ENCODE data around the gene AJAP1.
"Not testable (repeated sequence)": the region's sequence is repeated elsewhere in the genome, so short reads cannot be mapped to it uniquely, and the experiment has no call there.

AJAP1 gene

DNA sequence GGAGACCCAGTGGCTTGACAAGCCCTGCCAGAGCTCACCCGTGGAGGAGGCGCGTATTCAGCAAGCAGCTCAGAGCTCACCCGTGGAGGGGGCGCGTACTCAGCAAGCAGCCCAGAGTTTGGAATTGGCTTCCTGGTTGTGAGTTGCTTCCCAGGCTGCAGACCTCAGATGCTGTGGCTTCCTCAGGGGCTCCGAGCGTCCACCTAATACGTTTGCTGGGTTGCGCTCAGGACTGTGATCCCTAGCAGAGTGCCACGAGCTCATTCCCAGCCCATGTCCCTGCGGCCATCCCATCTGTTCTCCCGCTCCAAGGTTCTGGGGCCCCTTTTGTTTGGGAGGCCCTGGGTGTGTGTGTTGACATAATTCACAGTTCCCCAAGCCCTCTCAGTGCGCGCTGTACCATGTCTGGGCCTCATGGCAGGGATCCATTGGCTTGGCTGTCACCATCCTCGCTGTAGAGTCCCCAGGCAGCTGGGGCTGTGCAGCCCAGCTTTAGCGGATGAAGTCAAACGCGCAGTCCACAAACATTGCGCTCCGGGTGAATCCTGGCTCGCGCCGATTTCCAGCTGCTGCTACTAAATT, 3.6 kb downstream of the AJAP1 start:
- no peak for DNase-seq (ENCODE audit: low spot score)

DNA sequence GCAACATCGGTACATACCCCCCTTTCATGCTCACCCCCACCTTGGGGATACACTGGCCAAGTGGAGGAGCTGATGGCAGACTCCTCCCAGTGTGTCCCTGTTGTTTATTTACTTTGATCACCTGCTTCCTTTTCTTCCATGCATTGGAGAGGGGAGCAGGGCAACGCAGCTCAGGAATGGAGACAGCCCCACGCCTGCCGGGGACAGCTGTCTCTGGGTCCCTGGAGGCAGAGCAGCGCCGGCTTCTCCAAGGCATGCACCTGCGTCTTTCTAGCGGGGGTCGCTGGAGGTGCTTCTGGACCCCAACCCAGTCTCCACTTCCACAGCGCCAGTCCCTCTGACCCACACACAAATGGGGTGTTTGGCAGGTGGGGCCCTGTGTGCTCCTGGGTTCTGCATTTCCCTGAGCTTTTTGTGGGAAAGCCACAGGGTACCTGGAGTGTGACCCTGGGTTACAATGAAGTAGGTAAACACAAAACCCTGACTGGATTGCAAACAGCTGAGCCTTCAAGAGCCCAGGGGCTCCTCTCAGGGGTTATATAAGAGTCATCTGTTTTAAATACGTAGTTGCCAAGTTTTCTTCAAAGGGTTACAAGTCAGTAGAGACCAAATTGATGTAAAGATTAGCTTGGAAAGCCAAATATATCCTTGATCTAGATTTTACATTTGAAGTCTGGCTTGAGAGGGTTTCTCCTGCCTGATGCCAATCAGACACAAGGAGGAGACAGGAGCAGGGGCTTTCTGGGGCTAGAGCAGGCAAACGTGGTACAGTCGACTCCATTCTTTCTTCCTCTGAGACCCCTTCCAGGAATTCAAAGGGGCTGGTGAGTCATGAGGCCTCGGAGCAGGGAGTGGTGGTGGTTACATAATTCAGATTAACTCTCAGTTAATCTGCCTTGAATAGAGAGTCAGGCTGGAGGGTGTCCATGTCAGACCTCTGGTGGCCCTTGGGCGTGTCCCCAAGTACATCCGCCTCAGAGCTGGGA, 4.5 kb downstream of the AJAP1 start:
- DNase-seq (ENCODE audit: low spot score): no peak

DNA sequence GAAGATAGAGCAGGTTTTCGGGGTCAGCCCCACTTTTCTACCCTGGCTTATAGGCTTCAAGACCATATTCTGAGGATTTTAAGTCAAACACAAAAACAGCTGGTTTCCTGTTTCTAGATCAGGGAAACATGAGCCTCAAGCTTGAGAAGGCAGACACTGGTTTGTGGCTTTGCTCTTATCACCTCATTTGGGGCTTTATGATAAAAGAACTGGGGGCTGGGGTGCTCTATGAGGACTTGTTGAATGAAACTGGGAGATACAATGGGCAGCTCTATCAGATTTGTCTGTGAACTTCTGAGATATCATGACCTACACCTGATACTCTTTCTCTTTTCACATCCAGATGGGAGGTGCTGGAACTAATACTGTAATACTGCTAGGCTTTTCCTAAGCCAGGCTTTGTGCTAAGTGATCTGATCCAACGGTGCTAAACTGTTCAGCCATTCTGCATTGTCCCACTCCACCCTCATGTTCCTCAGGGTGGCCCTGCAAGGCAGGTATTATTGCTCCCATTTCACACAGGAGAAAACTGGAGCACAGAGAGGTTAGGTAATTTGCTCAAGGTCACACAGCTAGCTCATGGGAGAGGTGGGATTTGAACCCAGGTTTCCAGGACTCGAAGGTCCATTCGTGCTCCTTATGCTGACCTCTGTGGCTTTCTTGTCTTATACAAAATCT, 6.6 kb downstream of the AJAP1 start:
- no peak for DNase-seq (ENCODE audit: low spot score)

DNA sequence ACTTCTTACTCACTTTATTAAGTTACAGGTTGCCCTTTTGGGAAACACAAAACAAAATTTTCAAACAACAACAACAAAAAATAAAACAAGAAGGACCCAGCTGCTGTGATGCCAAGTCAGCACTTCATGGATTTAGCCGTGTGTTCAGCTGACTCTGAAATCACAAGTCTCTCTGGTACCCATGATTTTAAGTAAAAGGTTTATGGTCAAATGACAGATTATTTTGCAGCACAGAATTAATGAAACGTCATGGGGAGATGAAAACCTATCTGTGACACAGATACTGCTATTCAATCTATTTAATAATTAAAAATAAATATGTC, 7.1 kb downstream of the AJAP1 start:
- DNase-seq (ENCODE audit: low spot score): no peak

DNA sequence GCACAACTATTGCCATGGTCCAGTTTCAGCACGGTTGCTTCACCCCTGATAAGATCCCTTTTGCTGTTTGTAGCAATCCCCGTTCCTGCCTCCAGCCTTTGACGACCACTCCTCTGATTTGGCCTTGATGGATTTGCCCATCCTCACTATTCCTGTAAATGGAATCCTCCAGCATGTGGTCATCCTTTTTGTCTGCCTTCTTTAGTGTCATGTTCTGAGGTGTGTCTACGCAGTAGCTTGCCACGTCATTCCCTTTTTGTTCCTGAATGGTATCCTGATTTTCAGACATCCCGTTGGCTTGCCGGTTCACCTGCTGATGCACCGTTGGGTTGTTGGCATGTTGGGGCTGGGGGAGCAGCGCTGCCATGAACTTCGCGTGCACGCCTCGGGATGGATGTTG, 7.8 kb downstream of the AJAP1 start:
- DNase-seq (ENCODE audit: low spot score): no peak

DNA sequence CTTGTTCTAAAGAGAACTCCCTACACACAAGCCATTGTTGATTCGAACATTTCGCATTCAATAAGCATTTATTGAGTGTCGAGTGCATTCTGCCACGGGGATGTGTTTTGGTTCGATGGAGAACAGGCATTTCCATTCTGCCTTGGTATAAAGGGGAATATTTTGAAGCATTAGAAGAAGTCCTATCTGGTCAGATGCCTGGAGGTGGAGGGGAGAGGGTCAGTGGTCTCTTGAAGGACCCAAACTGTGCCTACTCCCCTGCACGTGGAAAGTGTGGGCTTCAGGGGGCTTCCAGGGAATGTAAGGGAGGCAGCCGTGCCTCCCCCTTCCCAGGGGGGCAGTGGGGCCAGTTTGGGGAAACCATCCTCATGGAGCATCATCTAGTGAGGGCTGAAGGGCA, 8.3 kb downstream of the AJAP1 start:
- no peak for DNase-seq (ENCODE audit: low spot score)

DNA sequence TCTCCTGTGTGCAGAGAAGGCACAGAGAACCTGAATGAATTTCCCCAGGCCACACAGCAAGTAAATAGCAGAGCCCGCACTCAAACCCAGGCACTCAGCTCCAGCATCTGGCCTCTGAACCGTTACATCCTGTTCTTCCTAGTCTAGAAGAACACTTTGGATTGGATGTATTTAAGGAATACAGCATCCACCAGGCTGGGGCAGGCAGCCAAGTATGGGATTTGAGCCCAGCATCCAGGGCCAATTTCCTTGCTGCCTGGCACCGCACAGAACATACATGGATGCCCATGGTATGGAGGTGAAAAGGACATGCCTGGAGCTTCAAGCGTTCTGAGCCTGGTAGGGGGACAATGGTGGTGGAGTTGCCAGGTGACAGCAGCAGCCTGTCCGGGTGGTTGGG, 9.7 kb downstream of the AJAP1 start:
- no peak for DNase-seq (ENCODE audit: low spot score)

DNA sequence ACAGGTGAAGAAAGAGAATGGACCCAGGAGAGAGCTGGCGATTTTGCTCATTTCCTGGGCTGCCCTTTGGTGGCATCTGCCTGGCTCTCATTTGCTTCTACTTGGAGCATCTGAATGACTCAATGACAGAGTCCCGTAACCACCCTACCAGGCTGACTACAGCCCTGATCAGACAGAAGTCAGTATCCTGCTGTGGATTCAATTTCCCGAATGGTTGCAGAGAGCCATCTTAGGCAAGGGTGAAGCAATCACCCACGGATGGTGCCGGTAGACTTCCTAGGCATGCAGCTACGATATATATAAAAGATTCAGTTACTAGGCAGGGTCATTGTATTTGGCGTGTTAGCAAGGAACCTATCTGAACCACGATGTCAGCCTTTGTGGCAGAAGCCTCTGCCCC, 10.2 kb downstream of the AJAP1 start:
- no peak for DNase-seq (ENCODE audit: low spot score)

DNA sequence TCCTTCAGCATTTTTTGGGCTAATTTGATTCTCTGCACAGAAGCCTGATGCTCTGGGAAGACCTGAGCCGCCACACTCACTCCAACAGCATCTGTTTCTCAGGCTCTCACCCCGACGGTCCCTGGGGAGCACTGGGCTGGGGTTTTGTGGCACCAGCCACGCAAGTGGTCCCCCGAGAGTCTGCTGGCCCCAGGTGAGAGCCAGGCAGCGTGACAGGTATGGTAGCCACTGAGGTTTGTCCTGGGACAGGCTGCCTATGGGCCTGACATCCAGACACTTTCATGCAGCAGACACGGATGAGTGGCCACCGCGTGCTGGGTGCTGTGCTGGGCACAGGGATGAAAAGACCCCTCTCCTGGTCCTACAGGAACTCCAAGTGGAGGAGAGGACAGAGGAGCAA, 11.0 kb downstream of the AJAP1 start:
- no peak for DNase-seq (ENCODE audit: low spot score)

DNA sequence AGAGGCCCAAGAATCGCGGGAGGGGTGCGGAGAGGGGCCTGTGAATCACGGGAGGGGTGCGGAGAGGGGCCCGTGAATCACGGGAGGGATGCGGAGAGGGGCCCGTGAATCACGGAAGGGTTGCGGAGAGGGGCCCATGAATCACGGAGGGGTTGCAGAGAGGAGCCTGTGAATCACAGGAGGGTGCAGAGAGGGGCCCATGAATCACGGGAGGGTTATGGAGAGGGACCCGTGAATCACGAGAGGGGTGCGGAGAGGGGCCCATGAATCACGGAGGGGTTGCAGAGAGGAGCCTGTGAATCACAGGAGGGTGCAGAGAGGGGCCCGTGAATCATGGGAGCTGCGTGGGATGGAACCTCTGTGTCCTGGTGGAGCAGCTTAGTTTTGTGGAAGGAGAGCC, 12.3 kb downstream of the AJAP1 start:
- not testable (repeated sequence) for DNase-seq (ENCODE audit: low spot score)

DNA sequence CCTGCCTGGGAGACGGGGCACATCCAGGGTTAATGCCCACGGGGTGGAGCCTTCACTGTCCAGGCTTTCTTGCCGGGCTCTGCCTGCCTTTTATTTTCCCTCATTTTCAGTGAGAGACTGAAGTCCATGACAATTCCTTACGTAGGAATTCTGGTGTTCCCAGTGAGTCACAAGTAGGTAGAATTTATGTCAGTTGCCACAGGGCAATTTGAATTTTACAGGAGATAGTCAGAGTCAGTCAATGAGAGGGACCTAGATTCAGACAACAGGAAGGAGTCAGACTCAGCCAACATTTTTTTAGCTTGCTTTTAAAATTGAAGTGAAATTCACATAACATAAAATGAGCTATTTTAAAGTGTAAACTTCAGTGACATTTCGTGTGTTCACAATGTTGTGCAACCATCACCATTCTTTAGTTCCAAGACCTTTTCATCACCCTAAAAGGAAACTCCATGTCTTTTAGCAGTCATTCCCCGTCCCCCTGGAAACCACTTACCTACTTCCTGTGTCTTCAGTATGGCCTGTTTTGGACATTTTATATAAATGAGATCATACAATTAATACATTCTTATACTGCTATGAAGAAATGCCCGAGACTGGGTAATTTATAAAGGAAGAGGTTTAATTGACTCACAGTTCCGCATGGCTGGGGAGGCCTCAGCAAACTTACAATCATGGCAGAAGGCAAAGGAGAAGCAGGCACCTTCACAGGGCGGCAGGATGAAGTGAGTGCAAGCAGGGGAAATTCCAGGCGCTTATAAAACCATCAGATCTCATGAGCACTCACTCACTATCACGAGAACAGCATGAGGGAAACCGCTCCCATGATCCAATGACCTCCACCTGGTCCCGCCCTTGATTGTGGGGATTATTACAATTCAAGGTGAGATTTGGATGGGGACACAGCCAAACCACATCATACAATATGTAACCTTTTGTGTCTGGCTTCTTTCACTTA, 14.6 kb downstream of the AJAP1 start:
- no peak for DNase-seq (ENCODE audit: low spot score)

DNA sequence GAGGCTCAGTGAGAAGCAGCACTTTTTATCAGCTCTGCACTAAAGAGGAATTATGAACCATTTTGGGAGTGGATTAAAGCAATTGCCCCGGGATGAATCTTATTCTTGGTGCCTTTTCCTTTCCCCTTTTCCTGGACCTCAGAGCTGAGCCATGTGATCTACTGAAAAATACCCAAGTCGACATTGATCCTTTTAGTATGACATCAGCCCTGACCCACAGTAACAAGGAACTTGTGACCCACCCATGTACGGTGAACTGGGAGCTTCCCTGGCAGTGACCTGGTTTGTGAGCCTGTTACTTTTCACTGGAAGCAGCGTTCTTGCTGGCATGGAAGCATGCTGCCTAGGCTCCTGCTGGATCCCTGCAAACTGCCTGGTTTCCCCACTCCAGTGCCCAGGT, 15.9 kb downstream of the AJAP1 start:
- DNase-seq (ENCODE audit: low spot score): no peak

DNA sequence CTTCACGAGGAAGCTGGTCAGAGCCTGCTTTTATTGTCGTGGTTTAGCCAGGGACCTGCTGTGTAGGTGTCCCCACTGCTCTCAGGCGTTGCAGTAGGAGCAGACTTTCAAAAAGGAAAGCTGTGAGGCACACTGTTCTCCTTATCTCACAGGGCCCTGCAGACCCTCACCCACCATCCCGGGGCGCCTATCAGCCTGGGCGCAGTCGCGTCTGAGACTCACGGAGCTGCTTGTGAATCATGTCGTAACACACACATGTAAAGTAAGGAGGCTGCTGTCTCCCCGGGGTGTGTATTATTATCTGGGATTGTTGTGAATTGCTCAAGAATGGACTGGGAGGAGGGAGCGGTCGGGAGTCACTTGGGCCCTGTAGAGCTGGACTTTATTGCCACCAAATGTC, 17.4 kb downstream of the AJAP1 start:
- DNase-seq (ENCODE audit: low spot score): no peak

DNA sequence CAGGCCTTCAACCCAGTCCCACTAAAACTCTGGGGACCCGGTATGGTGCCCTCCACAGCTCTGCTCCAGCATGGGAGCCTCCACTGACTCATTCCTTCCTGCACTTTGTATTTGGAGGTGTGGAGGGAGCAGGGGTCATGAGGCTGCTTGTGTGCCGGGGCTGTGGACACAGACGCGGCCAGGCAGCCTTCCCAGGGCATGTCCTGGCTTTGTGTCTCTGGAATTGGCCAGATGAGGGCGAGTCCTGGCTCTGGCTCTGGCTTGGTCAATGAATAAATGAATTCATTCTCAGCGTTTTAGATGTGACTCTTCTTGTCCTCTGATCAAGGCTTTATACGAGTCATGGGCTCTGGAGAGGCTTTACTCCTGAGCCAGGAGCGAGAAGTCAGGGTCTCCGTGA, 19.1 kb downstream of the AJAP1 start:
- DNase-seq (ENCODE audit: low spot score): no peak

DNA sequence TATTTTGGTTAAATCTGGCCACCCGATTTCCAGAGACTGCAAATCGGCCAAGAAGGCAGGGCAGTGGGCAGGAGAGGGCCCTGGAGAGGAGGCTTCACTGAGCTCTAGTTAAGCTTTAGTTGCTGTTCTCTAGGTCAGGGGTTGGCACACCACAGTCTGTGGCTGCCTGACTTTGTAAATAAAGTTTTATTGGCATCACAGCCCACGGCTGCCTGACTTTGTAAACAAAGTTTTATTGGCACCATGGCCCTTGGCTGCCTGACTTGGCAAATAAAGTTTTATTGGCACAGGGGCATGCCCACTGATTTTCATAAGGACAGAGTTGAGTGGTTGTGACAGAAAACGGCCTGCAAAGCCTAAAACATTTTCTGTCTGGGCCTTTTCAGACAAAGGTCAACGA, 19.7 kb downstream of the AJAP1 start:
- no peak for DNase-seq (ENCODE audit: low spot score)

DNA sequence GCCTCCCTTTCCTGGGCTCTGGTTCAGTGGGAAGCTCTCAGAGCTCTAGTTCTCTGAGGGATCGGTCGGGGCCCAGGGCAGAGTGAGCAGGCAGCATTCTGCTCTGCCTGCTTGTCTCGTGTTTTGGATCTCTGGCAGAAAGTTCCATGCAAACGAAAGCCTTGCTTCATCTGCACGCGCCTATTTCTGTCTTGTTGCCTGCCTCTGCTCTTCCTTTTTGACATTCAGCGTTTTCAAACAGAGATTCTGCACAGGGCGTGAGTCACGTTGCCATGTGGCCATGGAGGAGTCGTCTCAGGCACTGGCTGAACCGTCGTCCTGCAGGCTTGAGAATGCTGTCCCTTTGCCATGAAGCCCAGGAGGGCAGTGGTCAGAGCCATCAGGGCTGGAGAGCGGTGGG, 20.3 kb downstream of the AJAP1 start:
- DNase-seq (ENCODE audit: low spot score): no peak

DNA sequence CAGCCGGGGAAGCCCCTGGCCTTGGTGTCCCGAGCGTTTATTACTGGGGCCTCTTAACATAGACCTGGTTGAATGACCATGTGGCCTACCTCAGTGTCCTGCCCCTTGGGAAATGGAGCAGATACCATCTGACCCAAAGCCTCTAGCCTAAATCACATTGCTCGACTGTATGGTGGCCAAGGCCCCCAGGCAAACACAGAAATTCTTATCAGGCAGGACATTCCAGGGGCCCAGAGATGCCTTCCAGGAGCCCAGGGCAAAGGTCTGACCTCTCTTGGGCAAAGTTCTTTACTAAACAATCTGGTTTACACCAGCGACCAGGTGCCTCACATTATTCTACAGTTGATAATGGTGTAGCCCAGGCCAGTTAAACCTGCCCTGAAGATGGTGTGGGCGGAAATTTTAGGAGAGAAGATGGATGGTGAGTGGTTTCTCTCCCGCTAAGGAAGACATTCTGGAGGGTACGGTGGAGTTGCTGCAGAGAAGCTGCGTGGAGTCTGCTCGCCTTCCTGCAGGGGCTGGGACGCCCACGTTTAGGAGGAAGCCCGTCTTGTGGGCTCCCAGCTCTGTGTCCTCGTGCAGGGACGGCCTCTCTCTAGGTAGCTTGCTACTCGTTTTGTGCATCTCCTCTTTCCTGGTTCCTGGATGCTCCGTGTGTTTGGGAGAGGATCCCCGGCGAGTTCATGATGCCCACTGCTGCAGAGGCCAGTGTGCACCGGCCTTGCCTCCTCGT, 21.2 kb downstream of the AJAP1 start:
- no peak for DNase-seq (ENCODE audit: low spot score)

DNA sequence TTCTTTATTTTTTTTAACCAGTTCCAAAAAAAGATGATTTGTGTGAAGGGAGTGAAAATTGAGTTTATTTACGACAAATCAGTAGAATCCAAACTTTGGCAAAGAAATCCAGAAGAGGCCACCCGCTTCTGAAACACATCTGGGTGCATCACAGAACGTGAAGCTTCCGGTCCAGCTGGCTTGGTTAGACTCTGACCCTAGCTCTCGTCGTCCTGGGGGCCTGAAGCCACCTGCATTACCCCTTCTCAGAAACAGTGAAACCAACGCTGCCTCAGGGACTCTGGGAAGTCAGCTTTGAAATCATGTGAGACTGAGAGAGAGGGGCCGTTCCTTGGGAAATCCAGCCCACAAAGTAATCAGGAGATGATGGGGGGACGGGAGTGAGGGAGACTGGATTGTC, 21.8 kb downstream of the AJAP1 start:
- no peak for DNase-seq (ENCODE audit: low spot score)

DNA sequence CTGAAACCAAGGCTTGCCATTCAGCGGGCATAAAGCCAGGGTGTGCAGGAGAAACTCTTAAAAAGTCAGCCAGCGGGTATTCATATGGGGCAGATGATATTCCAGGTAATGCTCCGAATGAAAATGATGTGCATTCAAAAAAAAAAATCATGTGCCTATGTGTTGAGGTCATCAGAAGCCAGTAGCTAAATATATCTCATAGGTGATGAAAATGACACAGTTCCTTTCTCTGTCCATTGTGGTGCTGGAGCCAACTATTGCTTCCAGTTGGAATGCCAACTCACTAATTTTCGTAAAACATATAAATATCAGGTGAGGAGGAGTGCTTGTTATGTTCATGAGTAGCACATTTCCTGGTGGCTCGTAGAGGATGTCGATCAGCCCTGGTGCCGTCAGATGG, 23.2 kb downstream of the AJAP1 start:
- no peak for DNase-seq (ENCODE audit: low spot score)

DNA sequence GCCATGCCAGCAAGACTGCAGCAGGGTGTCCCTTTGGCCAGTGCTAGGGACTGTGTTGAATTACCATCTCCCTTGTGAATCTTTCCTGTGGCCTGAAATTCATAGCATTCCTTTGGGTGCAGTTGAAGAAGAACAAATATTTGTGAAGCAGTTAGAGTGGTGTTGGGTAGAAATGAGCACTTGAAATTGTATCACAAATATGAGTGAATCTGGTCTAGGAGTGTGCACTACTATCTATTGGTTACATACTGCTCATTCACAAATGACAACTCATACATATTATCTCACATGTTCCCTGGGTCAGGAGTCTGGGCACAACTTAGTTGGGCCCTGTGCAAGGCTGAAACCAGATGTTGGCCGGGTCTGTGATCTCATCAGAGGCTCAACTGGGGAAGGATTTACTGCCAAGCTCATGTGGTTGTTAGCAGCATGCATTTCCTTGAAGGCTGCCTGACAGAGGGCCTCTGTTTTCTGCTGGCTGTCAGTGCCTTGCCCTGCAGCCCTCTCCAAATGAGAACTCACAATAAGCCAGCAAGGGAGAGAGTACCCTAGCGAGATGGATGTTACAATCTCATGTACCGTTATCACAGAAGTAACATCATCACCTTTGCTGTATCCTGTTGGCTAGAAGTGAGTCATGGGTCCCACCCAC, 23.8 kb downstream of the AJAP1 start:
- no peak for DNase-seq (ENCODE audit: low spot score)

DNA sequence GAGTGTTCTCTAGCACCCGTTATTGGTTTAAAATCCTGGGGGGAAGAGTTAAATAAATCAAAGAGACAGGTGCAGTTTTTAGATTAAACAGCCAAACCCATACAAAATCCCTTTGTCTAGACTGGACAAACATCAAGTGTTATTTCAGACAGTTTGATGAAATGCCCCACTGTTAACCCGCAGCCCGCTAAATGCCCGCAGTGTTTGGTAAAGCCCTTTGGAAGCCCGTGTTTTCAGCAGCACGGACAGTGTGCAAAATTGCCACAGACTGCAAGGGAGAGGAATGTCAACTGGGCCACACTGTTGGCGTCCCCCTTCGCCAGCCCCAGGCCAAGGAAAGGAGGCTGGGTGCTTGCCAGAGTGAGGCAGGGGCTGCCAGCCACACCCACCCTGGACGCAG, 26.6 kb downstream of the AJAP1 start:
- no peak for DNase-seq (ENCODE audit: low spot score)
